NCI-H510A treated with DMSO at 0.1 percent for 48 hours (cell line): ENCODE measurements around the gene TMEM185B.
"Not testable (repeated sequence)": the region's sequence is repeated elsewhere in the genome, so short reads cannot be mapped to it uniquely, and the experiment has no call there.

ENCODE experiments used
- DNase-seq: peaks from one replicate; lab custom pipeline; 2025; lab: John Stamatoyannopoulos, UW

The TMEM185B gene

DNA sequence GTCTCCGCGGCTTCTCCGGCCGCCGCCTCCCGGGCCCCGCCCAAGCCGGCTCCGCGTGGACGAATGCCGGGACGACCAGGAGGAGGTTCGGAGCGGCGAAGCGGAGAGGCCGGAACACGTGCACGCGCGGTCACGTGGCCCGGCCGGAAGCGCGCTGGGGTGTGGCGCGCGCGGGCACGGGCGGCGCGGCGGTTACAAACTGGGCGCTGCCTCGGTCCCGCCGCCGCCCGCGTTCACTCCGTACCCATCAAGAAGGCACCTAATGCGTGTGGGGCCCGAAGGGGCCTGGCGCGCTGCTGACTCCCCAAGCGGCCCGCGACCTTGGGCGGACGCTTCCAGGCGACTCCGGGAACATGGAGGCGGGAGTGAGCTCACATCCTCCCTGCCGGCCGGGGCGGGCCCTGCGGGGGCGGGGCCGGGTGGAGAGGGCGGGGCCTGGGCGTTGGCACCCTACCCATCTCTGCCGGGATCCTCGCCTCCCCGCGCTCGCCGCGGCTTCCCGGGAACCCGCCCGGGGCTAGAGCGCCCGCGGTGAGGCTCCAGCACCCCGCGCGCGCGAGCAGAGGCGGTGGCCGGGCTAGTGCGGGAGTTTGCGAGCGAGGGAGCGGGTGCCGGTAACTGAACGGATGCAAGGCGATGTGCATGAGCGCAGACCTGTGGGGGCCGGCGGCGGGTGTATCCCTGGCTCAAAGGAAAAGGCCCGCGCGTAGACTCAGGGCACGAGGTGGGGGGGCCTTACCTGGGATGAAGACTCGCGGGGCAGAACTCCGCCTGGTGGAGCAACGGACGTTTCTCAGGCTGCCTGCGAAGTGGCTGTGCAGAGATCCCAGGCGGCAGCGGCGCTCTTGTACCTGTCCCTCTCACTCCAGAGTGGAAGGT lies at the start of gene TMEM185B:
Gene TMEM185B (minus strand): TSS at position 367 of the 879 bp plus-strand sequence. CDS start 424 bp downstream, outside the sequence.
- peak; percentile 80 for DNase-seq

DNA sequence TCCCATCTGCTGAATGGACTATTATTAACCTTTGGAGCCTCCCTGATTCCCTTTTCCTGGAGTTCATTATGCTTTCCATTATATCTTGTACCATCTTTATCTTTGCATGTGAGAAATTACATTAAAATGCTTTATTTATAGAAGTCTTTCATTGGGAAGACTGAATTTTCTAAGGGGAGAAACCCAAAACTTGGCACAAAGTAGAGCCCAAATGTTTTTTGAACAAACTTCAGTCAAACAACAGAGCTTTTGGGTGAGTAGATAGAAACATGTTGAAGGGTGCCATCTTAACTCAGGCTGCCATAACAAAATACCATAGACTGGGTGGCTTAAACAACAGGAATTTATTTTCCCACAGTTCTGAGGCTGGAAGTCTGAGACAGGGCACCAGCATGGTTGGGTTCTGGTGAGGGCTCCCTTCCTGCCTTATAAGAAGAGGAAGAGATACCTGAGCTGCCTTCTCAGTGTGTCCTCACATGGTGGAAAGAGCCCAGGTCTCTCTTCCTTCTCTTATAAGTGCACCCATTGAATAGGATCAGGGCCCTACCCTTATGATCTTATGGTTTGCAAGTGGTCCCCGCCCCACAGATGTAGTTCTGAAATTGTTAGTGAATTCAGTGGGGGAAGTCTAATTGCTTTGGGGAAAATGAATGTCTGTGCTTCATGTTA lies 48.6 kb upstream of the TMEM185B start:
- DNase-seq, result no peak

DNA sequence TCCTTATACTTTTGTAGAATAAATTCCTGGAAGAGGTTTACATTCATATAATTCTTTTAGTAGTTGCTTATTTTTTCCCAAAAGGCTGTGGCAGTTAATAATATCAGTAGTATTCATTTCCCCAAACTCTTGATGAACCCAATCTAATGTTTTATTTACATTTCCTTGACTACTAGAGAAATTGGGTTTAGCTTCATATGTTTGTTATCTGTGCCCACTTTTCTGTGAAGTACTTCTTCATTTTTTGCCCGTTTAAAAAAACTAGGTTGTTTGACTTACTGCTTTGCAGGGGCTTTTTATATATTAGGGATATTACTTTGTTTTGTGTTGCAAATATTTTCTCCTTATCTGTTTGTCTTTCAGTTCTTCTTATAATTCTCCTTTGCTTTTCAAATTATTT lies 46.6 kb upstream of the TMEM185B start:
- no peak for DNase-seq

DNA sequence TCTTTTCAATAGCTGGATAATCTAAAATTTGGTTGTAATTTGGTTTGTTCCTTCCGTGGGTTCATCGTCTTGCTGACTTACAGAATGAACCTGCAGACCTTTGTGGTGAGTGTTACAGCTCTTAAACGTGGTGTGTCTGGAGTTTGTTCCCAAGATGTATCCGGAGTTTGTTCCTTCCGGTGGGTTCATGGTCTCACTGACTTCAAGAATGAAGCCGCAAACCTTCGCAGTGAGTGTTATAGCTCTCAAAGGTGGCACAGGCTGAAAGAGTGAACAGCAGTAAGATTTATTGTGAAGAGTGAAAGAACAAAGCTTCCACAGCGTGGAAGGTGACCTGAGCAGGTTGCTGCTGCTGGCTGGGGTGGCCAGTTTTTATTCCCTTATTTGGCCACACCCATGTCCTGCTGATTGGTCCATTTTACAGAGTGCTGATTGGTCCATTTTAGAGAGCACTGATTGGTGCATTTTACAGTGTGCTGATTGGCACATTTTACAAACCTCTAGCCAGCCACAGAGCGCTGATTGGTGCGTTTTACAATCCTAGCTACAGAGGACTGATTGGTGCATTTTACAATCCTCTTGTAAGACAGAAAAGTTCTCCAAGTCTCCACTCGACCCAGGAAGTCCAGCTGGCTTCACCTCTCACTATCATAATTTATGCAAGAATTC lies 46.0 kb upstream of the TMEM185B start:
- no peak for DNase-seq

DNA sequence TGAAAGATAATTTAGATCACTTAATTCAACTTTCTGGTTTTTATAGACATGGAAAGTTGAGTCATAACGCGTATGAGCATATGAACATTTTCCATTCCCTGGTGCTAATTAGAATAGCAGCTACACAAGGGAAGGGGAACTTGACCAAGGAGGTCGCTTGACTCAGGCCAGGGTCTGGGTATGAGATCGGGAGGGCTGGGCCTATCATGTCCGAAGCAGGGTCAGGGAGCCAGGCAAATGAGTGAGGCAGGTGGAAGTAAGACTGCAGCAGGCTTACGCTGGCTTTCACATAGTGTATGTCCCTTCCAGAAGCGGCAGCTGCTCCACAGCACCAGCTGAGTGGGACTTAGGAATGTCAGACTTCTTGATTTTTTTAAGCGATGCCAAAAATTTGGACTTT lies 44.1 kb upstream of the TMEM185B start:
- DNase-seq, result no peak

DNA sequence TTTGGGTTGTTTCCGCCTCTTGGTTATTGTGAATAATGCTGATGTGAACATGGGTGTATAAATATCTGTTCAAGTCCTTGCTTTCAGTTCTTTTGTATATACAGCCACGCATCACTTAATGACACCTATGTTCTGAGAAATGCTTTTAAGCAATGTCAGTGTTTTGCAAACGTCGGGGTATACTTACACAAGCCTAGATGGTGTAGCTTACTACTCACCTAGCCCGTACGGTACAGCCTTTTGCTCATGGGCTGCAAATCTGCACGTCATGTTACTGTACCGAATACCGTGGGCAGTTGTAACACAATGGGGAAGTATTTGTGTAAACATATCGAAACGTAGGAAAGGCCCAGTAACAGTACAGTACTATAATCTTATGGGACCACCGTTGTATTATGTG lies 41.8 kb upstream of the TMEM185B start:
- DNase-seq, result no peak

DNA sequence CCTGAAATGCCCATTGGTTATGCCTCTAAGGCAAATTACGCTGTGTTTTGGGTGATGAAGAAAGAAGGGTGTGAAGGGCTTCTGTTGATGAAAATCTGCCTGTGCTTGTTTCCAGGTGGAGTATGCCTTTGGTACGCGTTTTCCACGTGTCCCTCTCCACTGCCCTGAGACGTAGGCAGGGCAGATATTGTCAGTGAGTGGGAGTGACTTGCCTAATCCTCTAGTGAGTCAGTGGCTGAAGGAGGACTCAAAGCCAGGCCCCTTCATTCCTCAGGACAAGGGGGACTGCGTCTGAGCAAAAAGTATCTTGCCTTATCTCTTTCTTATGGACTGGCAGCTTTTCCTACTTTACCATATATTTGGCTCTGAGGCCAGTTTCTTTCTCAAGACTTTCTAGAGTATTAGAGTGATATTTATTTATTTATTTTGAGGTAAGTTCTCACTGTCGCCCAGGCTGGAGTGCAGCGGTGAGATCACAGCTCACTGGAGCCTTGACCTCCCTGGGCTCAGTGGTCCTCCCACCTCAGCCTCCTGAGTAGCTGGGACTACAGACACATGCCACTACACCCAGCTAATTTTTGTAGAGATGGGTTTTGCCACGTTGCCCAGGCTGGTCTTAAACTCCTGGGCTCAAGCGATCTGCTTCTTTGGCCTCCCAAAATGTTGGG lies 39.7 kb upstream of the TMEM185B start:
- no peak for DNase-seq

DNA sequence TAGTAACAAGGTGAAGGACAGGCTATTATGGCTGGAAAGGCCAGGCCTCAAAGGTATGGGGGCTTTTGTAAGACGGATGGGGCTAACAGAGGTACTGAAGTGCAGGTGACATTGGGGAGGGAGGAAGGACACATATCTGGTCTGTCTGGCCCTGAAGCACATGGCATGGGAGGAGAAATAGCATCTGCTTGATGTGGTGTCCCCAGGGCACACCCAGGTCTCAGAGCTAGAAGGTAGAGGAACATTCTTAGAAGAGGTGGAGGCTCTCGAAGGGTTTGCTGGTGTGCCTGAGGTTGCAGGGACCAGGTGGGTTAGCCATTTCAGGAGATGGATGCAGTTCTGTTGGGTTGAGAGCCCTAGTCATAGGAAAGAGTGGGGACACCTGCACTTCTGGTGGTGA lies 39.0 kb upstream of the TMEM185B start:
- no peak for DNase-seq

DNA sequence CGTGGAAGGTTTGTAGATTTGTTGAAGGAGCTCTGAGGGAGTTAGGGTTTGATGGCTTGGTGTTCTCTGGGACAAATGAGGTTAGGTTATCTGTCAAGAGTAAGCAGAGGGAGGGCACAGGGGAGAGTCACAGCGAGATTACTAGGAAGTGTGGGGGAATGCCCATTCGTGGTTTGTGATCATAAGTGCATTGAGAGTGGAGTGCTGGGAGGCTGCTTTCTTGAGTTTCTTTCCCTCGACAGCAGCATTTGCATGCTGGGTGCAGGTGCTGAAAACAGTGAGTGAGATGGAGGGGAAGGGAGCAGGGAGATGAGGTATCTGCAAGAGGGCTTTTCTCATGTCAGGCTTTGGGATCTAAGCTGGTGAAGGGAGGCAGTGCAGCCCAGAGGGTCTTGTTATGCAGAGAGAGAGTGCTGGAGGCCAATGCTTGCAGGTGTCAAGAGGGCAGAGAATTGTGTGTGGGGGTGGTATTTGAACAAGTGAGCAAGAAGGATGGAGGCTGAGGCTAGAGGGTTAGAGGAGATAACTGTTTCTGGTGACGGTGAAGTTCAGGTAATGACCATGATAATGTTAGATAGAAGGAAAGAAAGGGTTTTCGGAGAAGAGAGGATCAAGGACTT lies 38.3 kb upstream of the TMEM185B start:
- DNase-seq, result no peak

DNA sequence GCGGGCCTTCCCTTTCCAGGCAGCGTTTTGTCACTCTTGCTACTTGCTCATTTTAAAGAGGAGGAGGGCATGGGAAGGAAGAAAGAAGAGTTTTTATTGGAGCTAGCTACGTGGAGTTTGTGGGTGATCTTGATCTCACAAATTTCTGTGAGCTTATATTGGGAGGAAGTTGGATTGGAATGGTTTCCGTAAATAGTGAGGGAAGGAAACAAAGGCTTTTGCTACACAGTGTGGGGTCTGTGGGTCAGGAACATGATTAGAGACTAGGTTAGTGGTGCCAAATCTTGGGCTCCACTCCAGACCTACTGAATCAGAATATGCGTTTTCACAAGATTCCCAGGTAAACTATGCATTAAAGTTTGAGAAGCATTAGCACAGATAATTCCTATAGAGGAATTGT lies 37.5 kb upstream of the TMEM185B start:
- DNase-seq, result no peak

DNA sequence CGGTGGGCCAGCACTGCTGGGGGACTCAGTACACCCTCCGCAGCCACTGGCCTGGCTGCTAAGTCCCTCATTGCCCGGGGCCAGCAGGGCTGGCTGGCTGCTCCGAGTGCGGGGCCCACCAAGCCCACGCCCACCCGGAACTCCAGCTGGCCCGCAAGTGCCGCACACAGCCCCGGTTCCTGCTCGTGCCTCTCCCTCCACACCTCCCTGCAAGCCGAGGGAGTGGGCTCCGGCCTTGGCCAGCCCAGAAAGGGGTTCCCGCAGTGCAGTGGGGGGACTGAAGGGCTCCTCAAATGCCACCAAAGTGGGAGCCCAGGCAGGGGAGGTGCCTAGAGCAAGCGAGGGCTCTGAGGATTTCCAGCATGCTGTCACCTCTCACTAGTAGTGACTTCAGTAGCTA lies 36.7 kb upstream of the TMEM185B start:
- not testable (repeated sequence) for DNase-seq

DNA sequence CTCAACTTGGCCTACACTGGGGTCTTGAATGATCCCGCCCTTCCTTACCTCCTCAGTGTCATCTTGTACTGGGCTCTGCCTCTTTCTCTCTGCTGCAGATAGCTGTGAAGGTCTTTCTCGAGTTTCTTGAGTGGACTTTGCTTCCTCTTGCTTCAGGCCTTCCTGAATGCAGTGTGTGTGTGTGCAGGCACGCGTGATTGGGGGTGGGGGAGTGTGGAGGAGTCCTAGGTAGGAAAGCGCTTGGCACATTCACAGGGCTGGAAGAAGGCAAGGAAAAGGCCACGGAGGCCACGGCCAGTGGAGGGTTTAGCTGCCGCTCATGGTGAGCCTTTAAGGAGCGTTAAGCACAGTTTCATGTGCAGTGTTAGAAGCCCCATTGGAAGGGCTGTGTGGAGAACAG lies 35.0 kb upstream of the TMEM185B start:
- DNase-seq, result no peak

DNA sequence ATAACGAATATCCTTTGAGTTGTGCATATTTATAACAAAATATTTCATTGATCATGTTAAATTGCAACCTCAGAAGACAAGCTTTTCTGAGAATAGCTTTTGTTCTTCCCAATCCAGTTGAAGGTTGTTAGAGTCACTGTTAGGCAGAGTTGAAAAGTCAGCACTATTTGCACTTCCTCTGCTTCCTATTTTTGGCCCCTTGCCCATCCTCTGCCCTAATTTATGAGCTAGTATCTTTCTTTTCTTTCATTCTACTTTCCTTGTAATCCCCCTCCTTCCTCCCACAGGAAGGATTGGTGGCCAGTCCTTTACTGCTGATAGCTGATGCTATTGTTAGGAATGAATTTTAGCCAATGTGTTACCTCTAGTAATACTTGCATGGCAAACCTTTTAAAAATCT lies 34.3 kb upstream of the TMEM185B start:
- DNase-seq, result no peak

DNA sequence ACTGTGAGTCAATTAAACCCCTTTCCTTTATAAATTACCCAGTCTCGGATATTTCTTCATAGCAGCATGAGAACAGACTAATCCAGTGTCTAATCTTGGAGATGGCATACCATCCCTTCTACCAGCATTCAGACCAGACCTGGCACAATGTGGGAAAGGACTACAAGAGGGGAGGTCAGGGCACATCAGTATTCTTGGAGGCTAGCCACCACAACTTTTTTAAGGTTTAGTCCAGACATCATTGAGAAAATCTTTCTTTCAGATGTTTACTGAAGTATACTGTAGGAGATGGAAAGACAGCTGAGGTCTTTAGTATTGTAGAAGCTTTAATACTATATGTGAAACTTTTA lies 33.4 kb upstream of the TMEM185B start:
- DNase-seq, result no peak

DNA sequence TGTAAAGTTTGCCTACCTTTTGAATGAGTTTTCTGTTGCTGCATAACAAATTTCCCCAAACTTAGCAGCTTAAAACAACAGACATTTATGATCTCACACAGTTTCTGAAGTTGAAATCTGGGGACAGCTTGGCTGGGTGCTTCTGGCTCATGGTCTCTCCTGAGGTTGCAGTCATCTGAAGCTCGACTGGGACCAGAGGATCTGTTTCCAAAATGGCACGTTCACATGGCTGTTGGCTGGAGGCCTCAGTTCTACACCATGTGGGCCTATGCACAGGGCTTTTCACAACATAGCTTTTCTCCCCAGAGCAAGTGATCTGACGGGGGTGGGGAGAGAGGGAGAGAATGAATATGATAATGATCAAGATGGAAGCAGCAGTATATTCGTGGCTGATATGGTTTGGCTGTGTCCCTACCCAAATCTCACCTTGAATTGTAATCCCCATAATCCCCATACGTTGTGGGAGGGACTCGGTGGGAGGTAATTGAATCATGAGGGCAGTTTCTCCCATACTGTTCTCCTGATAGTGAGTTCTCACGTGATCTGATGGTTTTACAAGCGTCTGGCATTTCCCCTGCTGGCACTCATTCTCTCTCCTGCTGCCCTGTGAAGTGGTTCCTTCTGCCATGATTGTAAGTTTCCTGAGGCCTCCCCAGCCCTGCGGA lies 32.9 kb upstream of the TMEM185B start:
- no peak for DNase-seq

DNA sequence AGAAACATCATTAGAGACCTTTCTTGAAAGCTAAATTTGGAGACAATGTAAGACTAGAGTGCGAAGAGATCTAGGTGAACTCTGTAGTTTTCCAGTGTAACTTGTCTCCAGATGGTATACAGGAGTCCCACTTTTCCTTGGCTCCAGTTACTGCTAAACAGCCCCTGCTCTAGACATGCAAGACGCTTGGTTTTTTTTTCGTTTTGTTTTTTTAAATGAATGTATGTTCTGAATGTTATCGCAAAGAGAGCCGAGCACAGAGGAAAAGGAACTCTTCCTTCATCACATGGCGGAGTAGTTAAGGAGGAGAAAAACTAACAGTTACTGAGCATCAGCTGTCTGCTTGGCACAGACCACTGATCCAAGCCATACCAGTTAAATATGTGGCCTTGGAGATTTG lies 31.9 kb upstream of the TMEM185B start:
- no peak for DNase-seq

DNA sequence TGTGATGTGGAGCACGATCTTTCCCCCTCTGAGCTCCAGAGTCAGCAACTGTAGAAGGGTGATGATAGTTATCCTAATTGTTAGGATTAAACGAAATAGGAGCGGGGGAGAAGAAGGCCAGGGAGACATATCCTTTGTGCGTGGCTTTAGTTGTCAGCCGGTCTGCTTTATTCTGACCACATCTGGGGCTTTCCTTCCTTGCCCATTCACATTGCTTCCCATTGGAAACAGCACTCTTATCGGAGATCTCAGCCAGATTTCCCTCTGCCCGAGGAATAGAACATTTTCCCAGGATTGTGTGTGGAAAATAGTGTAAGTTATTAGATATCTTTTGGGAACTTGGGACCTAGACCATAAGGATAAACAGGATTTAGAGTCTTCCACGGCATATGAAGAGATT lies 31.0 kb upstream of the TMEM185B start:
- DNase-seq, result no peak

DNA sequence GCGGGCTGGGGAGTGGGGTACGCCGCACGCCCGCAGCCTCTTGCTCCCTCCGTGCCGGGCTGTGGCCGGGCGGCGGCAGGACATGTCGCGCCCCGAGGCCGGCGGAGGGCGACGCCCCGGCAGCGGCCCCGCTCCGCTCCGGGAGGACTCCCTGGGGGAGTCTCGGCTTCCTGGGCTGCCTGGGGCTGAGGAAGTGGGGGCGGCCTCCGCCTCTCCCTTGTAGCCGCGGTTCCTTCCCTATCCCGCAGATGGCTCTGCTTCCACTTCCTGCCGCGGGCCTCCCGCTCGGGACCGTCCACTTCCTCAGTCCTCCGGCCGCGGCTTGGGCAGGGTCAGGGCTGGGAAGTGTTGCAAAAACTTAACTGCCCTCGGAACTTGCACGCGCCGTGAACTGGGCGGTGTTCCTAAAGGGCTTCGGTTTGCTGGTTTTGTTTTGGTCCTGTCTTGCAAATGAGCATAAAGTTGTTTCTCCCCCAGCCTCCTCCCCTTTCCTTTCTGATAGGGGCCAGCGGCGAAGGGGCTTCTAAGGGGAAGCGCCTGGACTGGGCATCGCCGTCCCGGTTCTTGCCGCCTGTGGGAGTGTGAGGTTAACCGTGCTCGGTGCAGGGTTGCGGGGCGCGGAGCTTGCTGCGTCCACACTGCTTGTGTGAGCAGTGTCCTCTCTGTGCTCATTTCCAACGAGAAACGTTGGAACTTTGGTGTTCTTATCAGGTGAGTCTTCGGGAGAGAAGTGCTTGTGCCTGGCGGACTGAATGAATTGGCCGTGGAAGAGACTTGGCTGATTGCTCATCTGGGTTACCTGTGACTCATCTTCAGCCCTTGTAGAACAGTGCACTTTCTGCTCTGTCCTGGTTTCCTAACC lies 30.1 kb upstream of the TMEM185B start:
- DNase-seq, result peak; percentile 31

DNA sequence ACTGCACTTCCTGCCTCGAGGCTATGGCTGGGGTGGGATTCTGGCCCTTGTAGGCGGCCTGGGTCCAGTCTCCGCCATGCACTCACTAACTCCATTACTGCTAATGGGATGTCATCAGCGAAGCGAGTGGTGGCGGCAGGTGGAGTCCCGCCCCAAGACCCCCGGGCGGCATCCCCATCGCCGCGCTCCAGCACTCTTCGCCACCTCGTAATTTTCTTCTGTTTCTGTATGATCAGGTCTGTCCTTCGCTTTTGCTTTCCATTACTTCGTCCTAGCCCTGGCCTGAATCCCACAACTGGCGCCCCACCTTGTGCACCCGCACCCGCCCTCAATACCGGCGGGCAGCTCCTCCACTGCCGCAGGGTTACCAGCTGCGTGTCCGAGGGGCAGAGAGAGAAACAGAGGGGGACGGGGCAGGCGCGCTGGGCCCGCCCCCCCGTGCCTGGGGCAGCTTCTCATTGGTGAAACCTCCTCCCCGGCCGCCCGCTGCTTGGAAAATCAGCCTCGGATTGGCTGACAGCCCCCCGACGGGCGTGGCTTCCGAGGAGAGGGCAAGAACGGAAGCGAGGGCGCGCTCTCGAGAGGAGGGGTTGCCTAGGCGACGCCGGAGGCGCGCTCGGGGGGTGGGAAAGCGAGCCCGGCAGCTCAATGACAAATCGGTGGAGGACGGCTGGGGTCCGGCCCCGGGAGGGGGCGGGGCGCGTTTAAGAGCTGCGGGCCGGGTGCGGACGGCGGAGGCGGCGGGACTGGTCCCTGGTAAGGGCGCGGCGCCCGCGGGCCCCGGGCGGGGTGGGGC lies 29.2 kb upstream of the TMEM185B start, which contains the start of gene RALB:
Gene RALB (plus strand): TSS at position 628 of the 796 bp plus-strand sequence. CDS start 25,813 bp downstream, outside the sequence.
- peak; percentile 96 for DNase-seq

DNA sequence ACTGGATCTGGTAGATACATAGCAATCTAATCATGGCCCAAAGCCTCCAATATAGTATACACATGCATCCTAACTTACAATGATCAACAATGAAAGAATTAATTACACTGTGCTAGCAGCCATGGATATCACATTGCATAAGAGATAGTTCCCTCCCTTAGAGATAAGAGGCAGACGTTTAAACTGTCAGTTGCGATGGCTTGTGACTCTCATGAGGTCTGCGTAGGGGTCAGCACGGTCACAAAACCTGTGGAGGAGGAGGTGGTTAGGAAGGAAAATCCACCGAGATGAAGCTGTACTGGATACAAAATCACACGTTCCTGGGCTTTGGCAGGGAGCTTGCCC lies 28.7 kb upstream of the TMEM185B start:
- no peak for DNase-seq
